ENCODE results near the gene PSD2.

The PSD2 gene

GRCh38 chr5:139755892-139756671, 39.5 kb upstream of the PSD2 start:
- peak overlapping the region; percentile 85 for H3K4me2 ChIP-seq (ENCODE audit: low read length, poor library complexity, severe bottlenecking)

DNA sequence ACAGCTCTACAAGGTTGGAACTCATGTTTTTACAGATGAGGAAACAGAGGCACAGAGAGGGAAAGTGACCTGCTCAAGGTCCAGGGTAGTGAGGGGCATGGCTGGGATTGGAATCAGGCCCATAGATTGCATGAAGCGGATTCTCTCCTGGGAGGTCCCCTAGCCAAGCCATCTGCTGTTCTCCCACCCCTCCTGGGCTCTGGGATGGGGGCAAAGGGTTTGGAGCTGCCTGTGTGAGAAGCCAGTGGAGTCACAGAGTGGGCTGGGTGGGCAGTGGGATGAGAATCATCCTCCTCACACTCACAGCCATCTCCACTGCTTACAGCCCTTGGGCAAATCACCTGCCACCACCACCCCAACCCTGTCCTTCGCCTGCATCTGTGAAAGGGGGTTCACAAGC, 38.6 kb upstream of the PSD2 start:
- Histone ChIP-seq H3K27ac (ENCODE audit: low read length, poor library complexity, severe bottlenecking) (no peak overlapping the region), H3K4me2 (ENCODE audit: low read length, poor library complexity, severe bottlenecking) (no peak overlapping the region), H2BK5ac (ENCODE audit: low read depth, low read length, poor library complexity, severe bottlenecking) (no peak overlapping the region), H3K9me3 (ENCODE audit: control insufficient read depth, low read length) (no peaks in the 10 kb centered on the region), H3K79me1 (replicated peaks; ENCODE audit: low read length, poor library complexity, severe bottlenecking) (no peaks in the 10 kb centered on the region), H2BK12ac (ENCODE audit: low read length in 2 of 2) (peak overlapping the region in 1 of 2 experiments; percentile 7), H3K36me3 (ENCODE audit: control insufficient read depth in 1 of 2, insufficient read depth in 2 of 2, low read depth in 1 of 2, low read length in 2 of 2) (no peaks in the 10 kb centered on the region), H3K4me1 (ENCODE audit: control insufficient read depth, insufficient read depth, low read depth, low read length) (peaks cover 61% of the 10 kb centered on the region), H3K4ac (ENCODE audit: low read depth in 1 of 2, low read length in 2 of 2) (no peak overlapping the region), H2AK5ac (ENCODE audit: low read length, severe bottlenecking) (peak overlapping the region; percentile 9), H4K8ac (ENCODE audit: low read length) (no peak overlapping the region), H3K23ac (ENCODE audit: low read length in 2 of 2) (no peak overlapping the region), H3K27me3 (ENCODE audit: control insufficient read depth in 1 of 2, insufficient read depth in 1 of 2, low read length in 2 of 2) (peaks cover 14 to 45% of the 10 kb centered on the region in 2 experiments), H3K14ac (ENCODE audit: low read length in 2 of 2) (no peak overlapping the region), H4K91ac (ENCODE audit: low read length) (no peak overlapping the region), H2BK120ac (ENCODE audit: low read depth, low read length) (no peak overlapping the region), H3K4me3 (ENCODE audit: insufficient read depth in 1 of 2, low read depth in 1 of 2, low read length in 2 of 2) (no peak overlapping the region), H2AFZ (ENCODE audit: low read depth, low read length) (no peak overlapping the region), H3K9ac (ENCODE audit: low read length) (no peak overlapping the region), H2BK15ac (ENCODE audit: low read depth, poor library complexity, severe bottlenecking) (no peak overlapping the region), H3K18ac (ENCODE audit: low read depth in 1 of 2, low read length in 2 of 2) (peak overlapping the region in 1 of 2 experiments; percentile 30)
- no peak for DNase-seq
- 100% methylated on average over 1 of the region's 2 CpGs for WGBS

More at GRCh38 chr5:139755892-139756671, 39.5 kb upstream of the PSD2 start:
- Histone ChIP-seq H2BK5ac (ENCODE audit: low read depth, low read length, poor library complexity, severe bottlenecking) (no peak overlapping the region), H3K79me1 (replicated peaks; ENCODE audit: low read length, poor library complexity, severe bottlenecking) (no peaks in the 10 kb centered on the region), H3K23ac (ENCODE audit: low read length in 2 of 2) (no peak overlapping the region), H2BK120ac (ENCODE audit: low read depth, low read length) (no peak overlapping the region), H3K4me1 (ENCODE audit: control insufficient read depth, insufficient read depth, low read depth, low read length) (peaks cover 56% of the 10 kb centered on the region), H3K27ac (ENCODE audit: low read length, poor library complexity, severe bottlenecking) (no peak overlapping the region), H3K9me3 (ENCODE audit: control insufficient read depth, low read length) (no peaks in the 10 kb centered on the region), H4K91ac (ENCODE audit: low read length) (no peak overlapping the region), H3K18ac (ENCODE audit: low read depth in 1 of 2, low read length in 2 of 2) (peak overlapping the region in 1 of 2 experiments; percentile 4), H2AFZ (ENCODE audit: low read depth, low read length) (no peak overlapping the region), H3K27me3 (ENCODE audit: control insufficient read depth in 1 of 2, insufficient read depth in 1 of 2, low read length in 2 of 2) (peaks cover 14 to 45% of the 10 kb centered on the region in 2 experiments), H4K8ac (ENCODE audit: low read length) (no peak overlapping the region), H2AK5ac (ENCODE audit: low read length, severe bottlenecking) (no peak overlapping the region), H2BK12ac (ENCODE audit: low read length in 2 of 2) (no peak overlapping the region), H3K4ac (ENCODE audit: low read depth in 1 of 2, low read length in 2 of 2) (no peak overlapping the region), H3K36me3 (ENCODE audit: control insufficient read depth in 1 of 2, insufficient read depth in 2 of 2, low read depth in 1 of 2, low read length in 2 of 2) (no peaks in the 10 kb centered on the region), H2BK15ac (ENCODE audit: low read depth, poor library complexity, severe bottlenecking) (no peak overlapping the region), H3K4me3 (ENCODE audit: insufficient read depth in 1 of 2, low read depth in 1 of 2, low read length in 2 of 2) (peak overlapping the region; percentile 43 to 57), H3K9ac (ENCODE audit: low read length) (peak overlapping the region; percentile 16), H3K14ac (ENCODE audit: low read length in 2 of 2) (no peak overlapping the region)
- DNase-seq: no peak
- 8% methylated on average over 46 of the region's 52 CpGs for WGBS

DNA sequence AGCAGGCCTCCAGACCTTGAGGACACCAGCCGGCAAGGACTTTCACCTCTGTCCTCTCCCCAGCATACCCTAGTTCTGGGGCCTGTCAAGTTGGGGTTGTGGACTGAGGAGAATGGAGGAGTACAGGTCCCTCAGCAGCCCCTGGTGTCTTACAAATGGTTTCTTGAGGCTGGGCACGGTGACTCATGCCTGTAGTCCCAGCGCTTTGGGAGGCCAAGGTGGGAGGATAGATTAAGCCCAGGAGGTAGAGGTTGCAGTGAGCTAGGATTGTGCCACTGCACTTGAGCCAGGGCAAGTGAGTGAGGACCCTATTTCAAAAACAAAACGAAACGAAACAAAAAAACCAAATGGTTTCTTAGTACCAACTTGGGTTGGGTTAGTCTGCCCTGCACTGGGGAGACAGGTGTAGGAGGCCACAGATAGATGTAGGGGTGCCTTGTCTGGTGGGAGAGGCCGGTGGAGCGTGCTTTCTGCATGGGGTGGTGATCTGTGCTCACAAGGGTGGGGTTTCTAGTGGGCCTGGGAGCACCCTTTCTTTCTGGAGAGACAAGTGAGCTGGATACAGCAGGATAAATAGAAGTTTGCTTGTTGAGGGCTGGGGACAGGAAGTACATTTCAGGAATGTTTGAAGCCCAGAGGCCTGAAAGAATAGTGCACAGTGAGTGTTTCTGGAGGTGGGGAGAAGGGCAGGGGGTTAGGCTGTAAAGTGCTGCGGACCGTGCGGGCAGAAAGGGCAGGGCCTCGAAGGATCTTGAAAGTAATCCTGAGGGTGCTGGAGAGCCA, 37.7 kb upstream of the PSD2 start:
- Histone ChIP-seq H3K4me1 (ENCODE audit: control insufficient read depth, insufficient read depth, low read depth, low read length) (peaks cover 57% of the 10 kb centered on the region), H3K27ac (ENCODE audit: low read length, poor library complexity, severe bottlenecking) (no peak overlapping the region), H3K4me3 (ENCODE audit: insufficient read depth in 1 of 2, low read depth in 1 of 2, low read length in 2 of 2) (no peak overlapping the region), H3K4ac (ENCODE audit: low read depth in 1 of 2, low read length in 2 of 2) (no peak overlapping the region), H3K4me2 (ENCODE audit: low read length, poor library complexity, severe bottlenecking) (peak overlapping the region; percentile 44), H3K14ac (ENCODE audit: low read length in 2 of 2) (no peak overlapping the region), H2BK120ac (ENCODE audit: low read depth, low read length) (no peak overlapping the region), H4K91ac (ENCODE audit: low read length) (no peak overlapping the region), H3K36me3 (ENCODE audit: control insufficient read depth in 1 of 2, insufficient read depth in 2 of 2, low read depth in 1 of 2, low read length in 2 of 2) (no peaks in the 10 kb centered on the region), H3K23ac (ENCODE audit: low read length in 2 of 2) (no peak overlapping the region), H2AK5ac (ENCODE audit: low read length, severe bottlenecking) (peak overlapping the region; percentile 53), H2BK12ac (ENCODE audit: low read length in 2 of 2) (no peak overlapping the region), H3K79me1 (replicated peaks; ENCODE audit: low read length, poor library complexity, severe bottlenecking) (no peaks in the 10 kb centered on the region), H3K18ac (ENCODE audit: low read depth in 1 of 2, low read length in 2 of 2) (peak overlapping the region; percentile 38 to 54), H3K27me3 (ENCODE audit: control insufficient read depth in 1 of 2, insufficient read depth in 1 of 2, low read length in 2 of 2) (peaks cover 14 to 45% of the 10 kb centered on the region in 2 experiments), H3K9me3 (ENCODE audit: control insufficient read depth, low read length) (no peaks in the 10 kb centered on the region), H3K9ac (ENCODE audit: low read length) (no peak overlapping the region), H4K8ac (ENCODE audit: low read length) (no peak overlapping the region), H2BK5ac (ENCODE audit: low read depth, low read length, poor library complexity, severe bottlenecking) (no peak overlapping the region), H2AFZ (ENCODE audit: low read depth, low read length) (no peak overlapping the region), H2BK15ac (ENCODE audit: low read depth, poor library complexity, severe bottlenecking) (no peak overlapping the region)
- DNase-seq: no peak
- 78% methylated on average over 11 of the region's 11 CpGs for WGBS

DNA sequence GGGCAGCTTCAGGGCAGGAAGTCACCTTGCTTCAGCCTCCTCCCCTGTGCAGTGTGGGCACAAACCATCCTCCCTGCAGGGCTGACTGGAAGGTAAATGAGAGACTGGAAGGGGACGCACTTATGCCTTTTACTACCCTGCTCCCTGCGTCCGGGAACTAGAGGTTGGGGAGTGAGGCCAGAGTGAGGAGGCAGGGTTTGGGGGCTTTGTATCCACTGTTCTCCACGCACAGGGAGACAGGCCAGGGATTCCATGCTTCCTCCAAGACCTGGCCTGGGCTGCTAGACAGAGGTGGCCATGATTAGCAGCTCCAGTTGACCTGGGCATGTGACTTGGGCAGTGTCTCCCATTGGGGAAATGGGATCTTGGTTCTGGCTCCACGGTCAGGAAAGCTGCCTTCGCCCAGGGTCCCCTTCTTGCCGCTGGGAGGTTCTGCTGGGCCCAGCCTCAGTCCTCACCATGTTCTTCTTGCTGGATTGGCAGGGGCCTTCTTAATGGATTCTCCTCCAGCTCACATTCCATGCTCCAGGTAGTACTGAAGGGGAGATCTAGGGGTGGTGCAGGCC, 37.0 kb upstream of the PSD2 start:
- no peak overlapping the region for H2AFZ ChIP-seq (ENCODE audit: low read depth, low read length)
- H3K9ac ChIP-seq (ENCODE audit: low read length): no peak overlapping the region
- H3K18ac ChIP-seq (ENCODE audit: low read depth in 1 of 2, low read length in 2 of 2): peak overlapping the region; percentile 38 to 54
- no peak overlapping the region for H3K4me2 ChIP-seq (ENCODE audit: low read length, poor library complexity, severe bottlenecking)
- no peak overlapping the region for H2BK12ac ChIP-seq (ENCODE audit: low read length in 2 of 2)
- no peak overlapping the region for H3K27ac ChIP-seq (ENCODE audit: low read length, poor library complexity, severe bottlenecking)
- peak overlapping the region in 1 of 2 experiments; percentile 24 for H3K4ac ChIP-seq (ENCODE audit: low read depth in 1 of 2, low read length in 2 of 2)
- H3K36me3 ChIP-seq (ENCODE audit: control insufficient read depth in 1 of 2, insufficient read depth in 2 of 2, low read depth in 1 of 2, low read length in 2 of 2): no peaks in the 10 kb centered on the region
- H3K27me3 ChIP-seq (ENCODE audit: control insufficient read depth in 1 of 2, insufficient read depth in 1 of 2, low read length in 2 of 2): peaks cover 14 to 52% of the 10 kb centered on the region in 2 experiments
- peaks cover 57% of the 10 kb centered on the region for H3K4me1 ChIP-seq (ENCODE audit: control insufficient read depth, insufficient read depth, low read depth, low read length)
- no peak overlapping the region for H3K4me3 ChIP-seq (ENCODE audit: insufficient read depth in 1 of 2, low read depth in 1 of 2, low read length in 2 of 2)
- H2BK120ac ChIP-seq (ENCODE audit: low read depth, low read length): no peak overlapping the region
- peak overlapping the region; percentile 49 for H4K91ac ChIP-seq (ENCODE audit: low read length)
- no peak overlapping the region for H3K23ac ChIP-seq (ENCODE audit: low read length in 2 of 2)
- no peaks in the 10 kb centered on the region for H3K79me1 ChIP-seq (replicated peaks; ENCODE audit: low read length, poor library complexity, severe bottlenecking)
- no peak overlapping the region for H3K14ac ChIP-seq (ENCODE audit: low read length in 2 of 2)
- no peak overlapping the region for H2BK15ac ChIP-seq (ENCODE audit: low read depth, poor library complexity, severe bottlenecking)
- H2BK5ac ChIP-seq (ENCODE audit: low read depth, low read length, poor library complexity, severe bottlenecking): no peak overlapping the region
- no peak for DNase-seq
- WGBS: 89% methylated on average over 7 of the region's 7 CpGs
- no peak overlapping the region for H4K8ac ChIP-seq (ENCODE audit: low read length)
- H2AK5ac ChIP-seq (ENCODE audit: low read length, severe bottlenecking): peak overlapping the region; percentile 51
- no peaks in the 10 kb centered on the region for H3K9me3 ChIP-seq (ENCODE audit: control insufficient read depth, low read length)
